Measurements from ENCODE around the gene ANKMY1. TPM values are rescaled to one million over a fixed set of nuclear protein-coding genes. Genes with fewer than 3 reads are reported as not detected.
A peak's percentile ranks its signal among the peaks of the same experiment; 100 is the strongest.

Gene ANKMY1
- total and polyA plus RNA-seq, 2 experiments from 2014 or later: 2.3 to 8.9 TPM

DNA sequence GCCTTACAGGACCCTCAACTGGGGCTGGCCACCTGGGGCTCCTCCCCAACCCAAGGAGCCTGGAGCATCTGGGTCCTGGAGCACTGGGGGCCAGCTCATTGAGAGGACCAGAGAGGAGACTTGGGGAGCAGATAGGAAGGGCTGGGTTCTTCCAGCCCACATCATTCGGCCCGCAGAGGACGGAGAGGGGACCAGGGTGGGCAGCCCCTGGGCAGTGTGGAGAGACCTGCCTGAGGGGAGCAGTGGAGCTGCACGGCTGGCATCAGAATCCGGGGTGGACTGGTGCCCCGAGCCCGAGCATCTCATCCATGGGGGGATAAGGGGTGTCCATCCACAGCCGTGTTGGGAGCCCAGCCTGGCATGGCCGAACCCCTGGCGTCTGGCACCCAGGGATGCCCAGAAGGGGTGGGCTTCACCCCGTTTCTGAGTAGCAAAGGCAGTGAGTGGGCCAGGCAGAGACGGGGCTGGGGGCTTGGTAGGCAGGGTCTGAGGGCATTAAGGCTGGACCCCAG is 111.1 kb downstream of the ANKMY1 start (continued):
- TF ChIP-seq, protein P1, sequence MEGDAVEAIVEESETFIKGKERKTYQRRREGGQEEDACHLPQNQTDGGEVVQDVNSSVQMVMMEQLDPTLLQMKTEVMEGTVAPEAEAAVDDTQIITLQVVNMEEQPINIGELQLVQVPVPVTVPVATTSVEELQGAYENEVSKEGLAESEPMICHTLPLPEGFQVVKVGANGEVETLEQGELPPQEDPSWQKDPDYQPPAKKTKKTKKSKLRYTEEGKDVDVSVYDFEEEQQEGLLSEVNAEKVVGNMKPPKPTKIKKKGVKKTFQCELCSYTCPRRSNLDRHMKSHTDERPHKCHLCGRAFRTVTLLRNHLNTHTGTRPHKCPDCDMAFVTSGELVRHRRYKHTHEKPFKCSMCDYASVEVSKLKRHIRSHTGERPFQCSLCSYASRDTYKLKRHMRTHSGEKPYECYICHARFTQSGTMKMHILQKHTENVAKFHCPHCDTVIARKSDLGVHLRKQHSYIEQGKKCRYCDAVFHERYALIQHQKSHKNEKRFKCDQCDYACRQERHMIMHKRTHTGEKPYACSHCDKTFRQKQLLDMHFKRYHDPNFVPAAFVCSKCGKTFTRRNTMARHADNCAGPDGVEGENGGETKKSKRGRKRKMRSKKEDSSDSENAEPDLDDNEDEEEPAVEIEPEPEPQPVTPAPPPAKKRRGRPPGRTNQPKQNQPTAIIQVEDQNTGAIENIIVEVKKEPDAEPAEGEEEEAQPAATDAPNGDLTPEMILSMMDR (conservative IDR thresholded peaks at IDR 0.05; ENCODE audit: low read depth in 2 of 2): no peak

DNA sequence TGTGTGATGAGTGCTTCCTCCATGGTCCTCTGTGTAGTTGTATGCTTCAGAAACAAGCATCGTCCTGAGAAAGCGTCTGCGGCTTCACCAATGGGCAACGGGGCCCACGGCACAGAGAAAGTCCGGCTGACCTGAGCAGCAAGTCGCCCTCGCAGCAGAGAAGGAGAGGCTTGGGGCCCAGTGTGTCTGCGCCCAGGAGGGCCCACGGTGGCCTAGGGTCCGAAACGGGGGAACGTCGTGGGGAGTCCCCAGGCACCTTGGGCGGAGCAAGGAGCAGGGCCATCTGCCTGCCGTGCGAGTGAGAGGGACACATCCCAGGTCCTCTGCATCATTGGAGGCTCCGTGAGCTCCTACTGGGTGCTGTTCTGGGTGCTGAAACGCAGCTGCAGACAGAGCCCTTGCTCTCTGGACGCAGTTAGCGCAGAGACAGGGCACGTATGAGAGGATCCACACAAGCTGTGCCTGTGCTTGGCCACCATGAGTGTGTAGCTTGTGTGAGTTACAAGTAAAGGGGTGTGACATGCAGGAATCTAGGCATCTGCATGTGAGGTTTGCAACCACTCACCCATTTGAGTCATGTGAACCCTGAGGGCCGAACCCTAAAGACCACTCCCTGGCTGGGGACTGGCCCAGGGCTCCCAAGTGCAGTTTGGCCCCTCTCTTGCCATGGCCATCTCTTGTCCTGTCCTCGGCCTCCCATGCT is 111.7 kb downstream of the ANKMY1 start:
- Mint-ChIP-seq H3K27ac (no peak overlapping the region), H3K36me3 (ENCODE audit: low read depth) (no peaks in the 10 kb centered on the region), H3K4me3 (no peak overlapping the region), H3K9me3 (no peaks in the 10 kb centered on the region), H3K4me1 (peaks cover 13% of the 10 kb centered on the region), H3K27me3 (ENCODE audit: insufficient read depth, low read depth, poor library complexity) (peaks cover 5% of the 10 kb centered on the region)
- Histone ChIP-seq H3K9me2 (ENCODE audit: insufficient read depth) (no peaks in the 10 kb centered on the region), H3K36me3 (ENCODE audit: insufficient read depth) (no peaks in the 10 kb centered on the region), H3K79me2 (replicated peaks; ENCODE audit: insufficient read depth) (no peaks in the 10 kb centered on the region), H3K4me2 (no peak overlapping the region), H3K27me3 (ENCODE audit: insufficient read depth) (no peaks in the 10 kb centered on the region), H3K4me3 (no peak overlapping the region), H2AFZ (no peak overlapping the region), H3K27ac (ENCODE audit: low read depth) (no peak overlapping the region), H3F3A (replicated peaks; ENCODE audit: low read depth) (no peaks in the 10 kb centered on the region), H3K4me1 (ENCODE audit: insufficient read depth) (no peaks in the 10 kb centered on the region), H4K20me1 (replicated peaks; ENCODE audit: insufficient read depth) (peaks cover 8% of the 10 kb centered on the region)
- TF ChIP-seq STAT1 (IDR thresholded peaks at IDR 0.05; ENCODE audit: unreplicated experiment) (no peak), NANOG (IDR thresholded peaks at IDR 0.05; ENCODE audit: borderline replicate concordance) (no peak), CREB1 (CRISPR knock-in tag; IDR thresholded peaks at IDR 0.05; ENCODE audit: low read depth) (no peak), JUNB (IDR thresholded peaks at IDR 0.05; ENCODE audit: unreplicated experiment) (no peak), ZNF331 (CRISPR knock-in tag; IDR thresholded peaks at IDR 0.05; ENCODE audit: low read depth) (no peak), EZH2phosphoT487 (IDR thresholded peaks at IDR 0.05; ENCODE audit: unreplicated experiment) (no peak)
- TF ChIP-seq, protein P1 (conservative IDR thresholded peaks at IDR 0.05; ENCODE audit: low read depth in 2 of 2): no peak
- TF ChIP-seq, protein P2, sequence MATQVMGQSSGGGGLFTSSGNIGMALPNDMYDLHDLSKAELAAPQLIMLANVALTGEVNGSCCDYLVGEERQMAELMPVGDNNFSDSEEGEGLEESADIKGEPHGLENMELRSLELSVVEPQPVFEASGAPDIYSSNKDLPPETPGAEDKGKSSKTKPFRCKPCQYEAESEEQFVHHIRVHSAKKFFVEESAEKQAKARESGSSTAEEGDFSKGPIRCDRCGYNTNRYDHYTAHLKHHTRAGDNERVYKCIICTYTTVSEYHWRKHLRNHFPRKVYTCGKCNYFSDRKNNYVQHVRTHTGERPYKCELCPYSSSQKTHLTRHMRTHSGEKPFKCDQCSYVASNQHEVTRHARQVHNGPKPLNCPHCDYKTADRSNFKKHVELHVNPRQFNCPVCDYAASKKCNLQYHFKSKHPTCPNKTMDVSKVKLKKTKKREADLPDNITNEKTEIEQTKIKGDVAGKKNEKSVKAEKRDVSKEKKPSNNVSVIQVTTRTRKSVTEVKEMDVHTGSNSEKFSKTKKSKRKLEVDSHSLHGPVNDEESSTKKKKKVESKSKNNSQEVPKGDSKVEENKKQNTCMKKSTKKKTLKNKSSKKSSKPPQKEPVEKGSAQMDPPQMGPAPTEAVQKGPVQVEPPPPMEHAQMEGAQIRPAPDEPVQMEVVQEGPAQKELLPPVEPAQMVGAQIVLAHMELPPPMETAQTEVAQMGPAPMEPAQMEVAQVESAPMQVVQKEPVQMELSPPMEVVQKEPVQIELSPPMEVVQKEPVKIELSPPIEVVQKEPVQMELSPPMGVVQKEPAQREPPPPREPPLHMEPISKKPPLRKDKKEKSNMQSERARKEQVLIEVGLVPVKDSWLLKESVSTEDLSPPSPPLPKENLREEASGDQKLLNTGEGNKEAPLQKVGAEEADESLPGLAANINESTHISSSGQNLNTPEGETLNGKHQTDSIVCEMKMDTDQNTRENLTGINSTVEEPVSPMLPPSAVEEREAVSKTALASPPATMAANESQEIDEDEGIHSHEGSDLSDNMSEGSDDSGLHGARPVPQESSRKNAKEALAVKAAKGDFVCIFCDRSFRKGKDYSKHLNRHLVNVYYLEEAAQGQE (IDR thresholded peaks at IDR 0.05; ENCODE audit: unreplicated experiment): peak; percentile 57
- TF ChIP-seq, protein P3, sequence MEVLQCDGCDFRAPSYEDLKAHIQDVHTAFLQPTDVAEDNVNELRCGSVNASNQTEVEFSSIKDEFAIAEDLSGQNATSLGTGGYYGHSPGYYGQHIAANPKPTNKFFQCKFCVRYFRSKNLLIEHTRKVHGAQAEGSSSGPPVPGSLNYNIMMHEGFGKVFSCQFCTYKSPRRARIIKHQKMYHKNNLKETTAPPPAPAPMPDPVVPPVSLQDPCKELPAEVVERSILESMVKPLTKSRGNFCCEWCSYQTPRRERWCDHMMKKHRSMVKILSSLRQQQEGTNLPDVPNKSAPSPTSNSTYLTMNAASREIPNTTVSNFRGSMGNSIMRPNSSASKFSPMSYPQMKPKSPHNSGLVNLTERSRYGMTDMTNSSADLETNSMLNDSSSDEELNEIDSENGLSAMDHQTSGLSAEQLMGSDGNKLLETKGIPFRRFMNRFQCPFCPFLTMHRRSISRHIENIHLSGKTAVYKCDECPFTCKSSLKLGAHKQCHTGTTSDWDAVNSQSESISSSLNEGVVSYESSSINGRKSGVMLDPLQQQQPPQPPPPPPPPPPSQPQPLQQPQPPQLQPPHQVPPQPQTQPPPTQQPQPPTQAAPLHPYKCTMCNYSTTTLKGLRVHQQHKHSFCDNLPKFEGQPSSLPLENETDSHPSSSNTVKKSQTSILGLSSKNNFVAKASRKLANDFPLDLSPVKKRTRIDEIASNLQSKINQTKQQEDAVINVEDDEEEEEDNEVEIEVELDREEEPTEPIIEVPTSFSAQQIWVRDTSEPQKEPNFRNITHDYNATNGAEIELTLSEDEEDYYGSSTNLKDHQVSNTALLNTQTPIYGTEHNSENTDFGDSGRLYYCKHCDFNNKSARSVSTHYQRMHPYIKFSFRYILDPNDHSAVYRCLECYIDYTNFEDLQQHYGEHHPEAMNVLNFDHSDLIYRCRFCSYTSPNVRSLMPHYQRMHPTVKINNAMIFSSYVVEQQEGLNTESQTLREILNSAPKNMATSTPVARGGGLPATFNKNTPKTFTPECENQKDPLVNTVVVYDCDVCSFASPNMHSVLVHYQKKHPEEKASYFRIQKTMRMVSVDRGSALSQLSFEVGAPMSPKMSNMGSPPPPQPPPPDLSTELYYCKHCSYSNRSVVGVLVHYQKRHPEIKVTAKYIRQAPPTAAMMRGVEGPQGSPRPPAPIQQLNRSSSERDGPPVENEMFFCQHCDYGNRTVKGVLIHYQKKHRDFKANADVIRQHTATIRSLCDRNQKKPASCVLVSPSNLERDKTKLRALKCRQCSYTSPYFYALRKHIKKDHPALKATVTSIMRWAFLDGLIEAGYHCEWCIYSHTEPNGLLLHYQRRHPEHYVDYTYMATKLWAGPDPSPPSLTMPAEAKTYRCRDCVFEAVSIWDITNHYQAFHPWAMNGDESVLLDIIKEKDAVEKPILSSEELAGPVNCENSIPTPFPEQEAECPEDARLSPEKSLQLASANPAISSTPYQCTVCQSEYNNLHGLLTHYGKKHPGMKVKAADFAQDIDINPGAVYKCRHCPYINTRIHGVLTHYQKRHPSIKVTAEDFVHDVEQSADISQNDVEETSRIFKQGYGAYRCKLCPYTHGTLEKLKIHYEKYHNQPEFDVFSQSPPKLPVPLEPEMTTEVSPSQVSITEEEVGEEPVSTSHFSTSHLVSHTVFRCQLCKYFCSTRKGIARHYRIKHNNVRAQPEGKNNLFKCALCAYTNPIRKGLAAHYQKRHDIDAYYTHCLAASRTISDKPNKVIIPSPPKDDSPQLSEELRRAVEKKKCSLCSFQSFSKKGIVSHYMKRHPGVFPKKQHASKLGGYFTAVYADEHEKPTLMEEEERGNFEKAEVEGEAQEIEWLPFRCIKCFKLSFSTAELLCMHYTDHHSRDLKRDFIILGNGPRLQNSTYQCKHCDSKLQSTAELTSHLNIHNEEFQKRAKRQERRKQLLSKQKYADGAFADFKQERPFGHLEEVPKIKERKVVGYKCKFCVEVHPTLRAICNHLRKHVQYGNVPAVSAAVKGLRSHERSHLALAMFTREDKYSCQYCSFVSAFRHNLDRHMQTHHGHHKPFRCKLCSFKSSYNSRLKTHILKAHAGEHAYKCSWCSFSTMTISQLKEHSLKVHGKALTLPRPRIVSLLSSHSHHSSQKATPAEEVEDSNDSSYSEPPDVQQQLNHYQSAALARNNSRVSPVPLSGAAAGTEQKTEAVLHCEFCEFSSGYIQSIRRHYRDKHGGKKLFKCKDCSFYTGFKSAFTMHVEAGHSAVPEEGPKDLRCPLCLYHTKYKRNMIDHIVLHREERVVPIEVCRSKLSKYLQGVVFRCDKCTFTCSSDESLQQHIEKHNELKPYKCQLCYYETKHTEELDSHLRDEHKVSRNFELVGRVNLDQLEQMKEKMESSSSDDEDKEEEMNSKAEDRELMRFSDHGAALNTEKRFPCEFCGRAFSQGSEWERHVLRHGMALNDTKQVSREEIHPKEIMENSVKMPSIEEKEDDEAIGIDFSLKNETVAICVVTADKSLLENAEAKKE (CRISPR knock-in tag; IDR thresholded peaks at IDR 0.05): no peak
- DNase-seq (ENCODE audit: low spot score) (no peak), ATAC-seq (peak; percentile 14)
